Skeletal muscle satellite cell (primary cell): Measurements from ENCODE around the gene ADGRE3.
"Not testable (repeated sequence)": the region's sequence is repeated elsewhere in the genome, so short reads cannot be mapped to it uniquely, and the experiment has no call there.

Experiments used
- H3K27me3 ChIP-seq: 2 replicates; pipeline ENCODE4 v1.7.0; 2013; ENCODE audit warnings: low read length; ENCODE audit not compliant: control insufficient read depth, insufficient read depth
- H3K36me3 ChIP-seq: 2 replicates; pipeline ENCODE4 v1.7.0; 2013; ENCODE audit warnings: mild to moderate bottlenecking, control low read depth, low read length; ENCODE audit not compliant: insufficient read depth
- H3K4me1 ChIP-seq: 2 replicates; pipeline ENCODE4 v1.7.0; 2013; ENCODE audit warnings: low read length; ENCODE audit not compliant: control insufficient read depth, insufficient read depth
- H3K4me2 ChIP-seq: 2 replicates; pipeline ENCODE4 v1.7.0; 2013; ENCODE audit warnings: mild to moderate bottlenecking, low read length
- H3K4me3 ChIP-seq: 2 replicates; pipeline ENCODE4 v1.7.0; 2013; ENCODE audit warnings: low read length
- H3K9ac ChIP-seq: 2 replicates; pipeline ENCODE4 v1.7.0; 2013; ENCODE audit warnings: mild to moderate bottlenecking, low read depth, low read length, moderate library complexity
- H3K9me3 ChIP-seq: replicated peaks from 2 replicates; pipeline ENCODE4 v1.7.0; 2013; ENCODE audit warnings: mild to moderate bottlenecking, control low read depth, low read length

The ADGRE3 gene

GRCh38 chr19:14619404-14619803 lies 55.2 kb downstream of the ADGRE3 start:
- H3K36me3 ChIP-seq, result no peaks in the 10 kb centered on the region
- no peak overlapping the region for H3K9ac ChIP-seq
- H3K4me1 ChIP-seq, result no peaks in the 10 kb centered on the region
- no peak overlapping the region for H3K4me3 ChIP-seq
- H3K27me3 ChIP-seq, result no peaks in the 10 kb centered on the region
- no peak overlapping the region for H3K4me2 ChIP-seq
- no peaks in the 10 kb centered on the region for H3K9me3 ChIP-seq

- Histone ChIP-seq H3K4me1 (no peaks in the 10 kb centered on the region), H3K9ac (no peak overlapping the region), H3K27me3 (no peaks in the 10 kb centered on the region), H3K36me3 (no peaks in the 10 kb centered on the region), H3K4me3 (no peak overlapping the region), H3K9me3 (no peaks in the 10 kb centered on the region), H3K4me2 (no peak overlapping the region)
Observed at GRCh38 chr19:14616407-14616806, 58.2 kb downstream of the ADGRE3 start.

GRCh38 chr19:14615623-14616022 lies 59.0 kb downstream of the ADGRE3 start:
- Histone ChIP-seq H3K4me1 (no peaks in the 10 kb centered on the region), H3K4me2 (no peak overlapping the region), H3K9ac (no peak overlapping the region), H3K27me3 (no peaks in the 10 kb centered on the region), H3K4me3 (no peak overlapping the region), H3K9me3 (no peaks in the 10 kb centered on the region), H3K36me3 (no peaks in the 10 kb centered on the region)

- Histone ChIP-seq H3K4me2 (no peak overlapping the region), H3K4me3 (no peak overlapping the region), H3K9ac (no peak overlapping the region), H3K4me1 (no peaks in the 10 kb centered on the region), H3K9me3 (no peaks in the 10 kb centered on the region), H3K36me3 (no peaks in the 10 kb centered on the region), H3K27me3 (no peaks in the 10 kb centered on the region)
Observed at GRCh38 chr19:14614099-14614412, 60.6 kb downstream of the ADGRE3 start.

GRCh38 chr19:14613399-14614098 lies 61.1 kb downstream of the ADGRE3 start:
- not testable (repeated sequence) for H3K4me1 ChIP-seq, H3K4me2 ChIP-seq, H3K9me3 ChIP-seq, H3K9ac ChIP-seq, H3K36me3 ChIP-seq, H3K27me3 ChIP-seq, H3K4me3 ChIP-seq

GRCh38 chr19:14612657-14613056 lies 62.0 kb downstream of the ADGRE3 start:
- Histone ChIP-seq H3K36me3 (no peaks in the 10 kb centered on the region), H3K4me3 (no peak overlapping the region), H3K9me3 (no peaks in the 10 kb centered on the region), H3K4me2 (no peak overlapping the region), H3K4me1 (no peaks in the 10 kb centered on the region), H3K27me3 (no peaks in the 10 kb centered on the region), H3K9ac (no peak overlapping the region)

GRCh38 chr19:14612242-14612641 lies 62.4 kb downstream of the ADGRE3 start:
- H3K9me3 ChIP-seq, H3K4me2 ChIP-seq, H3K27me3 ChIP-seq, H3K9ac ChIP-seq, H3K36me3 ChIP-seq, H3K4me3 ChIP-seq, H3K4me1 ChIP-seq: not testable (repeated sequence)

- Histone ChIP-seq H3K4me1 (no peaks in the 10 kb centered on the region), H3K9me3 (no peaks in the 10 kb centered on the region), H3K4me2 (no peak overlapping the region), H3K36me3 (no peaks in the 10 kb centered on the region), H3K27me3 (no peaks in the 10 kb centered on the region), H3K4me3 (no peak overlapping the region), H3K9ac (no peak overlapping the region)
Observed at GRCh38 chr19:14611051-14611450, 63.6 kb downstream of the ADGRE3 start.

GRCh38 chr19:14606627-14607026 lies 68.0 kb downstream of the ADGRE3 start:
- H3K27me3 ChIP-seq, result no peaks in the 10 kb centered on the region

GRCh38 chr19:14603990-14604387 lies 70.7 kb downstream of the ADGRE3 start:
- no peak overlapping the region for H3K9ac ChIP-seq
- H3K9me3 ChIP-seq, result no peaks in the 10 kb centered on the region
- no peak overlapping the region for H3K4me2 ChIP-seq
- H3K4me1 ChIP-seq, result no peaks in the 10 kb centered on the region
- no peaks in the 10 kb centered on the region for H3K27me3 ChIP-seq
- no peak overlapping the region for H3K4me3 ChIP-seq
- H3K36me3 ChIP-seq, result no peaks in the 10 kb centered on the region

More at GRCh38 chr19:14606627-14607026, 68.0 kb downstream of the ADGRE3 start:
- Histone ChIP-seq H3K4me3 (no peak overlapping the region), H3K9ac (no peak overlapping the region), H3K4me1 (no peaks in the 10 kb centered on the region), H3K9me3 (no peaks in the 10 kb centered on the region), H3K4me2 (no peak overlapping the region), H3K36me3 (no peaks in the 10 kb centered on the region)

- H3K36me3 ChIP-seq, result no peaks in the 10 kb centered on the region
- no peak overlapping the region for H3K4me3 ChIP-seq
- H3K27me3 ChIP-seq, result no peaks in the 10 kb centered on the region
- H3K9ac ChIP-seq, result no peak overlapping the region
- no peaks in the 10 kb centered on the region for H3K9me3 ChIP-seq
- H3K4me1 ChIP-seq, result no peaks in the 10 kb centered on the region
- H3K4me2 ChIP-seq, result no peak overlapping the region
Observed at GRCh38 chr19:14599548-14600147, 75.0 kb downstream of the ADGRE3 start.

GRCh38 chr19:14595558-14595957 lies 79.1 kb downstream of the ADGRE3 start:
- H3K4me1 ChIP-seq, result no peaks in the 10 kb centered on the region
- no peak overlapping the region for H3K4me2 ChIP-seq
- H3K4me3 ChIP-seq, result no peak overlapping the region
- H3K9me3 ChIP-seq, result no peaks in the 10 kb centered on the region
- no peaks in the 10 kb centered on the region for H3K36me3 ChIP-seq
- H3K9ac ChIP-seq, result no peak overlapping the region
- H3K27me3 ChIP-seq, result no peaks in the 10 kb centered on the region
